Ishikawa (cell line): ENCODE measurements around the gene PSMG4.

Source experiments
- CEBPB ChIP-seq: IDR thresholded peaks from 2 replicates; pipeline ENCODE4 v1.6.1; 2012
- EGR1 ChIP-seq: IDR thresholded peaks from 2 replicates; pipeline ENCODE4 v1.6.1; 2012
- EP300 ChIP-seq: IDR thresholded peaks from 2 replicates; pipeline ENCODE4 v1.6.1; 2012; ENCODE audit warnings: borderline replicate concordance
- NFIC ChIP-seq: IDR thresholded peaks from 2 replicates; pipeline ENCODE4 v1.6.1; 2012
- TCF12 ChIP-seq: IDR thresholded peaks from 2 replicates; pipeline ENCODE4 v1.6.1; 2012; ENCODE audit warnings: low read depth
- TEAD4 ChIP-seq: IDR thresholded peaks from 2 replicates; pipeline ENCODE4 v1.6.1; 2012
- USF1 ChIP-seq: IDR thresholded peaks from 2 replicates; pipeline ENCODE4 v1.6.1; 2012

GRCh38 chr6:3273707-3274521 is 15.2 kb downstream of the PSMG4 start:
- no peak for TF ChIP-seq CEBPB
- no peak for TF ChIP-seq EP300
- no peak for TF ChIP-seq TEAD4
- TF ChIP-seq EGR1: no peak
- no peak for TF ChIP-seq USF1
- TF ChIP-seq NFIC: no peak
- no peak for TF ChIP-seq TCF12
